HG03135 (cell line): ENCODE data around the gene TM4SF20.

ENCODE experiments used
- ATAC-seq: cut with Tn5 transposase; IDR thresholded peaks from one replicate; pipeline ENCODE4 v1.9.1; 2021; ENCODE audit warnings: mild to moderate bottlenecking, moderate library complexity; ENCODE audit not compliant: unreplicated experiment

The TM4SF20 gene

GRCh38 chr2:227323818-227324217 lies 55.3 kb downstream of the TM4SF20 start:
- no peak for ATAC-seq

GRCh38 chr2:227322530-227323205 lies 56.4 kb downstream of the TM4SF20 start:
- ATAC-seq, result no peak

GRCh38 chr2:227320305-227321094 lies 58.6 kb downstream of the TM4SF20 start:
- no peak for ATAC-seq

DNA sequence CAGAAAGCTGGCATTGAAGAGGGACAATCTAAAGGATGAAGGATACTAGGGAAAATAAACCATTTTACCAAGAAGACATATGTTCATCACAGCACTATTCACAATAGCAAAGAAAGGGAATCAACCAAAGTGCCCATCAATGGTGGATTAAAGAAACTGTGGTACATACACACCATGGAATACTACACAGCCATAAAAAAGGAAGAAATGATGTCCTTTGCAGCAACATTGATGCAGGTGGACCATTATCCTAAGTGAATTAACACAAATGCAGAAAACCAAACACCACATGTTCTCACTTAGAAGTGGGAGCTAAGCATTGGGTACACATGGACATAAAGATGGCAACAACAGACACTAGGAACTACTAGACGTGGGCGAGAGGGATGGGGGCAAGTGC lies 61.3 kb downstream of the TM4SF20 start:
- no peak for ATAC-seq

- ATAC-seq, result no peak
Observed at GRCh38 chr2:227313310-227313709, 65.8 kb downstream of the TM4SF20 start.

- no peak for ATAC-seq
Observed at GRCh38 chr2:227312579-227312978, 66.5 kb downstream of the TM4SF20 start.
